ENCODE results near the gene ALKBH2. TPM values are rescaled to one million over a fixed set of nuclear protein-coding genes. Genes with fewer than 3 reads are reported as not detected.

Gene ALKBH2
- total and polyA plus RNA-seq, 2 of the 8 experiments (the other 6 are each of a cell fraction or from before 2014, with no cell fraction given) = 19.1 to 22.5 TPM

- no peak for TF ChIP-seq MAFK (IDR thresholded peaks at IDR 0.05; ENCODE audit: low read depth, low read length)
- TF ChIP-seq GTF2F1 (IDR thresholded peaks at IDR 0.05; ENCODE audit: borderline replicate concordance, low read depth, low read length) = no peak
- TF ChIP-seq POLR2A (IDR thresholded peaks at IDR 0.05; ENCODE audit: control extremely low read depth in 1 of 2, low read depth in 2 of 2, low read length in 2 of 2) = no peak
- no peak for TF ChIP-seq ZNF274 (IDR thresholded peaks at IDR 0.05; ENCODE audit: borderline replicate concordance, extremely low read depth, low read length)
- TF ChIP-seq PHF8 (conservative IDR thresholded peaks at IDR 0.05; ENCODE audit: low read depth, low read length) = no peak
- TF ChIP-seq POU5F1 (IDR thresholded peaks at IDR 0.05; ENCODE audit: low read depth, low read length) = no peak
Observed at GRCh38 chr12:109098651-109099050, 5.4 kb upstream of the ALKBH2 start (continued).

Measured in H1 (cell line).